Dendritic cell treated with granulocyte-macrophage colony-stimulating factor and Interleukin-4, amounts not matched to agents 40 ng/mL and 50 ng/mL, for 4 days (primary cell): Measurements from ENCODE around the gene RHO.
"Not testable (repeated sequence)": the region's sequence is repeated elsewhere in the genome, so short reads cannot be mapped to it uniquely, and the experiment has no call there.

Source experiments
- H3K27ac Mint-ChIP-seq: one replicate; pipeline ENCODE4 v1.8.0; 2022; ENCODE audit warnings: mild to moderate bottlenecking, mixed read lengths
- H3K27me3 Mint-ChIP-seq: one replicate; pipeline ENCODE4 v1.8.0; 2022; ENCODE audit warnings: mild to moderate bottlenecking, mixed read lengths
- H3K36me3 Mint-ChIP-seq: one replicate; pipeline ENCODE4 v1.8.0; 2022; ENCODE audit warnings: low read depth, mixed read lengths
- H3K4me1 Mint-ChIP-seq: one replicate; pipeline ENCODE4 v1.8.0; 2022; ENCODE audit warnings: low read depth, mixed read lengths
- H3K4me3 Mint-ChIP-seq: one replicate; pipeline ENCODE4 v1.8.0; 2022; ENCODE audit warnings: mild to moderate bottlenecking, moderate library complexity, mixed read lengths
- H3K9me3 Mint-ChIP-seq: one replicate; pipeline ENCODE4 v1.8.0; 2022; ENCODE audit warnings: mixed read lengths
- intact Hi-C: fragments of 100-400 bp; cut with micrococcal nuclease; formaldehyde crosslinking; loops from one replicate; pipeline ENCODE4 v1.15.0; 2022

Gene RHO

GRCh38 chr3:129528589-129529100 lies at the start of gene RHO:
Gene RHO (plus strand): TSS chr3:129528639. CDS start chr3:129528734, 95 bp downstream.
- Mint-ChIP-seq H3K4me3 (no peak within 1 kb of the TSS), H3K9me3 (no peaks in the 10 kb centered on the region), H3K27me3 (no peaks in the 10 kb centered on the region), H3K27ac (peak within 1 kb of the TSS; percentile 67), H3K36me3 (no peaks in the 10 kb centered on the region), H3K4me1 (peaks cover 71% of the 10 kb centered on the region)
- intact Hi-C loops: no loop called here

GRCh38 chr3:129481225-129481765 lies 47.1 kb upstream of the RHO start:
- intact Hi-C loops, H3K27me3 Mint-ChIP-seq, H3K9me3 Mint-ChIP-seq, H3K4me3 Mint-ChIP-seq, H3K27ac Mint-ChIP-seq: not testable (repeated sequence)
- Mint-ChIP-seq H3K36me3 (peaks cover 56% of the 10 kb centered on the region), H3K4me1 (peaks cover 20% of the 10 kb centered on the region)

GRCh38 chr3:129481766-129482332 lies 46.6 kb upstream of the RHO start:
- peaks cover 25% of the 10 kb centered on the region for H3K4me1 Mint-ChIP-seq
- H3K27me3 Mint-ChIP-seq: no peaks in the 10 kb centered on the region
- peaks cover 51% of the 10 kb centered on the region for H3K36me3 Mint-ChIP-seq
- no peak overlapping the region for H3K4me3 Mint-ChIP-seq
- H3K9me3 Mint-ChIP-seq: no peaks in the 10 kb centered on the region
- intact Hi-C loops: no loop called here
- peak overlapping the region; percentile 22 for H3K27ac Mint-ChIP-seq

- Mint-ChIP-seq H3K27me3 (no peaks in the 10 kb centered on the region), H3K4me3 (no peak overlapping the region), H3K9me3 (no peaks in the 10 kb centered on the region), H3K27ac (peak overlapping the region; percentile 22), H3K4me1 (peaks cover 31% of the 10 kb centered on the region), H3K36me3 (peaks cover 42% of the 10 kb centered on the region)
- intact Hi-C loops: no loop called here
These were observed 45.7 kb upstream of the RHO start for GRCh38 chr3:129482721-129483120.

- Mint-ChIP-seq H3K36me3 (peaks cover 42% of the 10 kb centered on the region), H3K27ac (no peak overlapping the region), H3K4me3 (no peak overlapping the region), H3K9me3 (no peaks in the 10 kb centered on the region), H3K27me3 (no peaks in the 10 kb centered on the region), H3K4me1 (peaks cover 34% of the 10 kb centered on the region)
- intact Hi-C loops: no loop called here
These were observed 44.6 kb upstream of the RHO start for GRCh38 chr3:129483870-129484269.

- H3K4me3 Mint-ChIP-seq, intact Hi-C loops, H3K27me3 Mint-ChIP-seq, H3K9me3 Mint-ChIP-seq: not testable (repeated sequence)
- Mint-ChIP-seq H3K36me3 (peaks cover 34% of the 10 kb centered on the region), H3K4me1 (peaks cover 42% of the 10 kb centered on the region), H3K27ac (peak overlapping the region; percentile 57)
These were observed 43.3 kb upstream of the RHO start for GRCh38 chr3:129485146-129485545.

- Mint-ChIP-seq H3K4me1 (peaks cover 51% of the 10 kb centered on the region), H3K4me3 (no peak overlapping the region), H3K36me3 (peaks cover 28% of the 10 kb centered on the region), H3K27me3 (no peaks in the 10 kb centered on the region), H3K9me3 (no peaks in the 10 kb centered on the region), H3K27ac (peak overlapping the region; percentile 57)
- intact Hi-C loops: no loop called here
These were observed 42.4 kb upstream of the RHO start for GRCh38 chr3:129485721-129486663.

GRCh38 chr3:129486664-129487035 lies 41.8 kb upstream of the RHO start:
- no peaks in the 10 kb centered on the region for H3K9me3 Mint-ChIP-seq
- H3K27ac Mint-ChIP-seq: peak overlapping the region; percentile 57
- H3K4me1 Mint-ChIP-seq: peaks cover 55% of the 10 kb centered on the region
- H3K4me3 Mint-ChIP-seq: no peak overlapping the region
- intact Hi-C loops: no loop called here
- peaks cover 21% of the 10 kb centered on the region for H3K36me3 Mint-ChIP-seq
- H3K27me3 Mint-ChIP-seq: no peaks in the 10 kb centered on the region

- intact Hi-C loops: no loop called here
- Mint-ChIP-seq H3K27me3 (no peaks in the 10 kb centered on the region), H3K4me1 (peaks cover 50% of the 10 kb centered on the region), H3K9me3 (no peaks in the 10 kb centered on the region), H3K4me3 (no peak overlapping the region), H3K36me3 (peaks cover 20% of the 10 kb centered on the region), H3K27ac (no peak overlapping the region)
These were observed 41.1 kb upstream of the RHO start for GRCh38 chr3:129487183-129487867.

- intact Hi-C loops, H3K27me3 Mint-ChIP-seq, H3K9me3 Mint-ChIP-seq, H3K27ac Mint-ChIP-seq, H3K4me3 Mint-ChIP-seq: not testable (repeated sequence)
- peaks cover 49% of the 10 kb centered on the region for H3K4me1 Mint-ChIP-seq
- H3K36me3 Mint-ChIP-seq: peaks cover 19% of the 10 kb centered on the region
These were observed 40.5 kb upstream of the RHO start for GRCh38 chr3:129487868-129488335.

GRCh38 chr3:129489258-129489657 lies 39.2 kb upstream of the RHO start:
- H3K36me3 Mint-ChIP-seq, H3K27me3 Mint-ChIP-seq, intact Hi-C loops, H3K4me3 Mint-ChIP-seq, H3K9me3 Mint-ChIP-seq: not testable (repeated sequence)
- Mint-ChIP-seq H3K27ac (peak overlapping the region; percentile 58), H3K4me1 (peaks cover 49% of the 10 kb centered on the region)

- Mint-ChIP-seq H3K27me3 (no peaks in the 10 kb centered on the region), H3K9me3 (no peaks in the 10 kb centered on the region), H3K4me1 (peaks cover 46% of the 10 kb centered on the region), H3K36me3 (peaks cover 13% of the 10 kb centered on the region), H3K4me3 (no peak overlapping the region), H3K27ac (peak overlapping the region; percentile 55)
- intact Hi-C loops: loop anchor here (2.0 kb wide), 3 partner anchors 137 to 445 kb away; no protein-coding TSS in a partner anchor
These were observed 38.2 kb upstream of the RHO start for GRCh38 chr3:129490273-129490675.

- H3K4me3 Mint-ChIP-seq, H3K27me3 Mint-ChIP-seq, H3K9me3 Mint-ChIP-seq: not testable (repeated sequence)
- Mint-ChIP-seq H3K4me1 (peaks cover 38% of the 10 kb centered on the region), H3K27ac (peak overlapping the region; percentile 55), H3K36me3 (peaks cover 13% of the 10 kb centered on the region)
- intact Hi-C loops: loop anchor here (2.0 kb wide), 3 partner anchors 136 to 444 kb away; no protein-coding TSS in a partner anchor
These were observed 37.4 kb upstream of the RHO start for GRCh38 chr3:129491077-129491476.
